GM04504 (cell line): Measurements from ENCODE around the gene CERCAM.

Experiments
- DNase-seq: peaks from one replicate; pipeline ENCODE4 v3.0.0-alpha.2; 2012; ENCODE audit warnings: low read depth

CERCAM gene

GRCh38 chr9:128420651-128421481 is at the start of gene CERCAM:
Gene CERCAM (plus strand): TSS chr9:128420857. CDS start chr9:128420878, 21 bp downstream.
- no peak for DNase-seq

- no peak for DNase-seq
These were observed 49.0 kb upstream of the CERCAM start for GRCh38 chr9:128371630-128372117.

- DNase-seq = no peak
These were observed 48.4 kb upstream of the CERCAM start for GRCh38 chr9:128372188-128372641.

GRCh38 chr9:128372784-128373183 is 47.9 kb upstream of the CERCAM start:
- no peak for DNase-seq

- no peak for DNase-seq
These were observed 46.4 kb upstream of the CERCAM start for GRCh38 chr9:128374221-128374675.

GRCh38 chr9:128375865-128376264 is 44.8 kb upstream of the CERCAM start:
- DNase-seq = no peak

GRCh38 chr9:128382261-128382660 is 38.4 kb upstream of the CERCAM start:
- DNase-seq = no peak

- no peak for DNase-seq
These were observed 37.5 kb upstream of the CERCAM start for GRCh38 chr9:128383007-128383753.

- DNase-seq = no peak
These were observed 36.9 kb upstream of the CERCAM start for GRCh38 chr9:128383791-128384190.

- no peak for DNase-seq
These were observed 35.7 kb upstream of the CERCAM start for GRCh38 chr9:128384801-128385495.

- DNase-seq = no peak
These were observed 34.9 kb upstream of the CERCAM start for GRCh38 chr9:128385496-128386460.

GRCh38 chr9:128388150-128388549 is 32.5 kb upstream of the CERCAM start:
- DNase-seq = no peak

GRCh38 chr9:128389395-128390149 is 31.1 kb upstream of the CERCAM start:
- DNase-seq = no peak

- no peak for DNase-seq
These were observed 30.4 kb upstream of the CERCAM start for GRCh38 chr9:128390150-128390812.

- DNase-seq = no peak
These were observed 29.6 kb upstream of the CERCAM start for GRCh38 chr9:128390813-128391711.

- DNase-seq = no peak
These were observed 28.7 kb upstream of the CERCAM start for GRCh38 chr9:128391956-128392301.

- no peak for DNase-seq
These were observed 28.1 kb upstream of the CERCAM start for GRCh38 chr9:128392302-128393144.
